OCI-LY1 (cell line): ENCODE data around the gene MTMR2.

Source experiments
- CTCF ChIP-seq: fragments of 200-600 bp; sonication (generic), shearing (Covaris generic); IDR thresholded peaks from 2 replicates; pipeline ENCODE4 v1.5.1; 2017; ENCODE audit warnings: mild to moderate bottlenecking, antibody characterized with exemption, low read length, moderate library complexity, mixed read lengths
- EZH2 ChIP-seq: fragments of 200-600 bp; sonication (generic), shearing (Covaris generic); IDR thresholded peaks from 2 replicates; pipeline ENCODE4 v1.8.0; 2017; ENCODE audit warnings: borderline replicate concordance, mixed run types, mild to moderate bottlenecking, antibody characterized with exemption, low read length, moderate library complexity, mixed read lengths

- TF ChIP-seq CTCF (no peak), EZH2 (no peak)
These were observed 28.1 kb downstream of the MTMR2 start for GRCh38 chr11:95895815-95896214.
